Vagina (tissue), 2 donors: ENCODE data around the gene ASTN2. TPM values are rescaled to one million over a fixed set of nuclear protein-coding genes. Genes with fewer than 3 reads are reported as not detected.

Source experiments
- DNase-seq, 2 donors: peaks; one replicate each; pipeline ENCODE4 v3.0.0-alpha.2; 2017; ENCODE audit errors: extremely low spot score in 2 of 2
- H3K27ac ChIP-seq: fragments of 200-600 bp; sonication (generic); one replicate; pipeline ENCODE4 v1.5.1; 2019
- H3K27me3 ChIP-seq: fragments of 200-600 bp; sonication (generic); one replicate; pipeline ENCODE4 v1.5.1; 2019
- H3K36me3 ChIP-seq, 2 donors: fragments of 200-600 bp; sonication (generic); one replicate each; pipeline ENCODE4 v1.5.1; 2017 to 2019
- H3K4me1 ChIP-seq: fragments of 200-600 bp; sonication (generic); one replicate; pipeline ENCODE4 v1.5.1; 2019
- H3K4me3 ChIP-seq, 2 donors: fragments of 200-600 bp; sonication (generic); 1 replicate in 1 of 2; 2 replicates in 1 of 2; pipeline ENCODE4 v1.5.1; 2016 to 2019
- H3K9me3 ChIP-seq: fragments of 200-600 bp; sonication (generic); one replicate; pipeline ENCODE4 v1.5.1; 2019
- POLR2A ChIP-seq, 2 donors: fragments of 450-650 bp; IDR thresholded peaks; one replicate each; pipeline ENCODE4 v1.6.1; 2017; ENCODE audit warnings: antibody characterized with exemption in 2 of 2, mild to moderate bottlenecking in 2 of 2, moderate library complexity in 2 of 2
- POLR2AphosphoS5 ChIP-seq, 2 donors: sonication (generic); formaldehyde crosslinking; IDR thresholded peaks; one replicate each; pipeline ENCODE4 v1.9.0; 2017; ENCODE audit warnings: antibody characterized with exemption in 2 of 2, mild to moderate bottlenecking in 2 of 2, low read depth in 1 of 2; ENCODE audit not compliant: insufficient read depth in 1 of 2
- intact Hi-C: fragments of 100-400 bp; cut with DNase I; formaldehyde crosslinking; loops from one replicate; pipeline ENCODE4 v1.15.1; 2023
- total RNA-seq: library from RNA; depleted of rRNA; stranded (reverse); fragments of >200 nt; gene quantifications from one replicate; pipeline ENCODE4 v1.2.3, GENCODE V29; 2016
- TF ChIP-seq, protein P1 (sequence below), 3 experiments: fragments of 450-650 bp in 2 of 3; fragments of 200-600 bp in 1 of 3; sonication (generic) in 1 of 3; IDR thresholded peaks; one replicate each; pipeline ENCODE4 v1.5.1; 2017 to 2019; ENCODE audit warnings: antibody characterized with exemption in 3 of 3, mild to moderate bottlenecking in 2 of 3, moderate library complexity in 2 of 3

The ASTN2 gene, protein sequence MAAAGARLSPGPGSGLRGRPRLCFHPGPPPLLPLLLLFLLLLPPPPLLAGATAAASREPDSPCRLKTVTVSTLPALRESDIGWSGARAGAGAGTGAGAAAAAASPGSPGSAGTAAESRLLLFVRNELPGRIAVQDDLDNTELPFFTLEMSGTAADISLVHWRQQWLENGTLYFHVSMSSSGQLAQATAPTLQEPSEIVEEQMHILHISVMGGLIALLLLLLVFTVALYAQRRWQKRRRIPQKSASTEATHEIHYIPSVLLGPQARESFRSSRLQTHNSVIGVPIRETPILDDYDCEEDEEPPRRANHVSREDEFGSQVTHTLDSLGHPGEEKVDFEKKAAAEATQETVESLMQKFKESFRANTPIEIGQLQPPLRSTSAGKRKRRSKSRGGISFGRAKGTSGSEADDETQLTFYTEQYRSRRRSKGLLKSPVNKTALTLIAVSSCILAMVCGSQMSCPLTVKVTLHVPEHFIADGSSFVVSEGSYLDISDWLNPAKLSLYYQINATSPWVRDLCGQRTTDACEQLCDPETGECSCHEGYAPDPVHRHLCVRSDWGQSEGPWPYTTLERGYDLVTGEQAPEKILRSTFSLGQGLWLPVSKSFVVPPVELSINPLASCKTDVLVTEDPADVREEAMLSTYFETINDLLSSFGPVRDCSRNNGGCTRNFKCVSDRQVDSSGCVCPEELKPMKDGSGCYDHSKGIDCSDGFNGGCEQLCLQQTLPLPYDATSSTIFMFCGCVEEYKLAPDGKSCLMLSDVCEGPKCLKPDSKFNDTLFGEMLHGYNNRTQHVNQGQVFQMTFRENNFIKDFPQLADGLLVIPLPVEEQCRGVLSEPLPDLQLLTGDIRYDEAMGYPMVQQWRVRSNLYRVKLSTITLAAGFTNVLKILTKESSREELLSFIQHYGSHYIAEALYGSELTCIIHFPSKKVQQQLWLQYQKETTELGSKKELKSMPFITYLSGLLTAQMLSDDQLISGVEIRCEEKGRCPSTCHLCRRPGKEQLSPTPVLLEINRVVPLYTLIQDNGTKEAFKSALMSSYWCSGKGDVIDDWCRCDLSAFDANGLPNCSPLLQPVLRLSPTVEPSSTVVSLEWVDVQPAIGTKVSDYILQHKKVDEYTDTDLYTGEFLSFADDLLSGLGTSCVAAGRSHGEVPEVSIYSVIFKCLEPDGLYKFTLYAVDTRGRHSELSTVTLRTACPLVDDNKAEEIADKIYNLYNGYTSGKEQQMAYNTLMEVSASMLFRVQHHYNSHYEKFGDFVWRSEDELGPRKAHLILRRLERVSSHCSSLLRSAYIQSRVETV (N-terminal part only)
- total RNA-seq, result 4.4 TPM

DNA sequence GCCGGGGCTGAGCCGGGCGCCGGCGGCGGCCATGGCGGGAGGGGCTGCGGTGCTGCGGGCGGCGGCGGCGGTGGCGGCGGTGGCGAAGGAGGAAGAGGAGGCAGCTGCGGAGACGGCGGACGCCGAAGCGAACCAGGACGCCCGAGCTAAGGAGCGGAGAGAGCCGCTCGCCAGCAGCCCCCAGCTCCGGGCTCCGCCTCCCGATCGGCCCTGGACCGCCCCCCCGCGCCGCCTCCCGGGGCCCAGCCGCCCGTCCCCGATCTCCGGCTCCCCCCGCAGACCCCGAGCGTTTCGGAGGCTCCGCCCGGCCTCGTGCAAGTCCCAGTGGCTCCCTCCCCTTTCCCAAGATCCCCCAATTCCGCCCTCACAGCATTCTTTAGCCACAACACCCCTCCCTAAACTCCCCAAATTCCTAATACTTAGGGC lies at the start of gene ASTN2:
Gene ASTN2, minus strand, starts transcription at position 152 of the 426 bp plus-strand sequence. Its CDS starts 119 bp downstream, at position 33.
- no peak for DNase-seq
- Histone ChIP-seq H3K4me1 (peaks cover 14% of the 10 kb centered on the region), H3K27ac (no peak within 1 kb of the TSS), H3K27me3 (no peaks in the 10 kb centered on the region), H3K36me3 (no peaks in the 10 kb centered on the region), H3K9me3 (no peaks in the 10 kb centered on the region), H3K4me3 (peak within 1 kb of the TSS; percentile 32 to 52)
- TF ChIP-seq, protein P1, sequence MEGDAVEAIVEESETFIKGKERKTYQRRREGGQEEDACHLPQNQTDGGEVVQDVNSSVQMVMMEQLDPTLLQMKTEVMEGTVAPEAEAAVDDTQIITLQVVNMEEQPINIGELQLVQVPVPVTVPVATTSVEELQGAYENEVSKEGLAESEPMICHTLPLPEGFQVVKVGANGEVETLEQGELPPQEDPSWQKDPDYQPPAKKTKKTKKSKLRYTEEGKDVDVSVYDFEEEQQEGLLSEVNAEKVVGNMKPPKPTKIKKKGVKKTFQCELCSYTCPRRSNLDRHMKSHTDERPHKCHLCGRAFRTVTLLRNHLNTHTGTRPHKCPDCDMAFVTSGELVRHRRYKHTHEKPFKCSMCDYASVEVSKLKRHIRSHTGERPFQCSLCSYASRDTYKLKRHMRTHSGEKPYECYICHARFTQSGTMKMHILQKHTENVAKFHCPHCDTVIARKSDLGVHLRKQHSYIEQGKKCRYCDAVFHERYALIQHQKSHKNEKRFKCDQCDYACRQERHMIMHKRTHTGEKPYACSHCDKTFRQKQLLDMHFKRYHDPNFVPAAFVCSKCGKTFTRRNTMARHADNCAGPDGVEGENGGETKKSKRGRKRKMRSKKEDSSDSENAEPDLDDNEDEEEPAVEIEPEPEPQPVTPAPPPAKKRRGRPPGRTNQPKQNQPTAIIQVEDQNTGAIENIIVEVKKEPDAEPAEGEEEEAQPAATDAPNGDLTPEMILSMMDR (IDR thresholded peaks at IDR 0.05), result no peak
- TF ChIP-seq POLR2AphosphoS5 (IDR thresholded peaks at IDR 0.05; ENCODE audit: insufficient read depth in 1 of 2, low read depth in 1 of 2), result no peak
- TF ChIP-seq POLR2A (IDR thresholded peaks at IDR 0.05), result no peak
- intact Hi-C loops, result no loop called here

- intact Hi-C loops, result no loop called here
- Histone ChIP-seq H3K27me3 (no peaks in the 10 kb centered on the region), H3K9me3 (no peaks in the 10 kb centered on the region), H3K27ac (no peak overlapping the region), H3K36me3 (no peaks in the 10 kb centered on the region), H3K4me3 (no peak overlapping the region), H3K4me1 (no peaks in the 10 kb centered on the region)
- DNase-seq, result no peak
- TF ChIP-seq POLR2A (IDR thresholded peaks at IDR 0.05) (no peak), POLR2AphosphoS5 (IDR thresholded peaks at IDR 0.05; ENCODE audit: insufficient read depth in 1 of 2, low read depth in 1 of 2) (no peak)
- TF ChIP-seq, protein P1 (IDR thresholded peaks at IDR 0.05), result no peak
Measured at GRCh38 chr9:117462861-117463260, 48.0 kb upstream of the ASTN2 start.

DNA sequence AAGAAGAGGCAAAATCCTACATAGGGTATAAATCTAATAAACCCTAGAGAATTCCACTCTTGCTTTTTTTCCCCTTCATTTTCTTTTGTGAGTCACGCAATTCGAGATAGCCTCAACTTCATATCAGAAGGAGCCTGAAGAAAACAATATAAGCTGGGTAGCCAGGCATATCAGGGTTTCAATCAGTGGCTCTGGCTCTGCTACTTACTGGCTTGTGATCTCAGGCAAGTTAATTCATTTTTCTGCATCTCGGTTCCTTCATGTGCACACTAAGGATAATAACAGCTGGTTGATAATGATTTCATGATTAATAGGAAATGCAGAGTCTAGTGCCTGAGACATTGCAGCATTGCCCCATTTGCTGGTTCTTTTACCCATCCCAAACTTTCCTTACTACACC lies 46.5 kb upstream of the ASTN2 start:
- H3K9me3 ChIP-seq, result no peaks in the 10 kb centered on the region
- no peaks in the 10 kb centered on the region for H3K27me3 ChIP-seq
- H3K4me1 ChIP-seq, result no peaks in the 10 kb centered on the region
- intact Hi-C loops, result no loop called here
- TF ChIP-seq POLR2AphosphoS5 (IDR thresholded peaks at IDR 0.05; ENCODE audit: insufficient read depth in 1 of 2, low read depth in 1 of 2) (no peak), POLR2A (IDR thresholded peaks at IDR 0.05) (no peak)
- TF ChIP-seq, protein P1 (IDR thresholded peaks at IDR 0.05), result no peak
- no peak overlapping the region for H3K4me3 ChIP-seq
- H3K36me3 ChIP-seq, result no peaks in the 10 kb centered on the region
- no peak overlapping the region for H3K27ac ChIP-seq
- no peak for DNase-seq

DNA sequence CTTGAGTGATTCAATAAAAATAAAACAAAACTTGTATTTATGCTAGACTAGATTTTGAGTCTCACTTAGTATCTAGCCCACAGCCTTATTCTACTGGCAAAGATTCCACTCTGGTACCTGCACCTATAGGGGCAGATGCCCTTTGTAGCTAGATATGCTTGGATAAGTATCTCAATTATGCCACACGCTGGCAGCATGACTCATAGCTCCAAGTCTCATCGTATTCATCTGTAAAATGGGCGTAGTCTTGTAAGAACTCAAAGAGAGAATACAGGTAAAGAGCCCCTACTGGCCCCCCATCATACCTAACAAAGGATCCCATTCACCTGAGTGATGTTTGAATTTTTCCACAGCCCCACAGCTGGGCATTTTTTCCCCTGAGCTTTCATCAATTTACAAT lies 45.9 kb upstream of the ASTN2 start:
- intact Hi-C loops, result no loop called here
- Histone ChIP-seq H3K9me3 (no peaks in the 10 kb centered on the region), H3K27me3 (no peaks in the 10 kb centered on the region), H3K36me3 (no peaks in the 10 kb centered on the region), H3K4me3 (no peak overlapping the region), H3K27ac (no peak overlapping the region), H3K4me1 (no peaks in the 10 kb centered on the region)
- no peak for TF ChIP-seq POLR2AphosphoS5 (IDR thresholded peaks at IDR 0.05; ENCODE audit: insufficient read depth in 1 of 2, low read depth in 1 of 2)
- TF ChIP-seq, protein P1 (IDR thresholded peaks at IDR 0.05), result no peak
- TF ChIP-seq POLR2A (IDR thresholded peaks at IDR 0.05), result no peak
- no peak for DNase-seq
